Superior temporal gyrus (tissue), 1 donor: ENCODE measurements around the gene LAMC1.

Experiments used
- DNase-seq: peaks from one replicate; pipeline ENCODE4 v3.0.0-alpha.2; 2016; ENCODE audit errors: extremely low spot score

The LAMC1 gene

GRCh38 chr1:183021405-183022201, 1.6 kb upstream of the LAMC1 start:
- DNase-seq: no peak

GRCh38 chr1:183022202-183023145, 746 bp upstream of the LAMC1 start:
- peak; percentile 82 for DNase-seq

GRCh38 chr1:183023601-183024316, 539 bp downstream of the LAMC1 start:
- no peak for DNase-seq

GRCh38 chr1:183024317-183025009, 1.2 kb downstream of the LAMC1 start:
- DNase-seq: no peak

- DNase-seq: no peak
Measured at GRCh38 chr1:183025010-183025337, 1.8 kb downstream of the LAMC1 start.

GRCh38 chr1:183025782-183026774, 2.9 kb downstream of the LAMC1 start:
- no peak for DNase-seq

- no peak for DNase-seq
Measured at GRCh38 chr1:183027031-183027430, 3.8 kb downstream of the LAMC1 start.

- no peak for DNase-seq
Measured at GRCh38 chr1:183027791-183028190, 4.6 kb downstream of the LAMC1 start.

- DNase-seq: no peak
Measured at GRCh38 chr1:183029591-183030000, 6.4 kb downstream of the LAMC1 start.

GRCh38 chr1:183030053-183030452, 6.8 kb downstream of the LAMC1 start:
- no peak for DNase-seq

DNA sequence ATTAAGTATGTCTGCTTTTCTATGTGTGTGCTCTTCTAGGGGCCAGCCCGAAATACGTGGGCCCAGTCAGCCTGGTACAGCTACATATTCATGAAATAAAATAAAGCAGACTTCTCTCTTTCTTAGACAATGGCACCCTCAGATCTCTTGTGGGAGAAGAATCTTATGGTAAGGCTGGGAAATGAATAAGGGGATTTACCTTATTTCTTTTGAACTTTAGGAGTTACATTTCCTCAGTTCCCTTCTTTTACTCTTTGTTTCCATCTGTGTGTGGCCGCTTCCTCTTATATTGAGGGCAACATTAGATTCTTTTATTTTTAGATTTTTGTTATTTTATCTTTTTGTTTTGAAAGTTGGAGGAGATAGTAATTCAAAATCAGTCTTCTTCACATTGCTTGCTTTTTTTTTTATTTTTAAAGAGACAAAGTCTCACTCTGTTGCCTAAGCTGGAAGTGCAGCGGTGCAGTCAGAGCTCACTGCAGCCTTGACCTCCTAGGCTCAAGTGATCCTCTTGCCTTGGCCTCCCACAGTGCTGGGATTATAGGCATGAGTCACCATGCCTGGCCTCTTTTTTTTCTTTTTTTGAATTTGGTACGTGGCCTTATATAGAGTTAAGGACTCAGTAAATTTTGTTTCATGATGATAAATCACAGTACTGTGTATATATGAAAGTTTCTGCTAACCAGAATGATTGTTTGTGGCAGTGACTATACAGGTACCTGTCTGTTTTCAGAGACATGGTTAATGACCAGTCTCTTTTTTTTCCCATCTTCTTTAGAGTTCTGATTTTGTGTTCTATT, 9.1 kb downstream of the LAMC1 start:
- DNase-seq: no peak

- no peak for DNase-seq
Measured at GRCh38 chr1:183033205-183033604, 10.0 kb downstream of the LAMC1 start.

- no peak for DNase-seq
Measured at GRCh38 chr1:183034682-183035081, 11.5 kb downstream of the LAMC1 start.

DNA sequence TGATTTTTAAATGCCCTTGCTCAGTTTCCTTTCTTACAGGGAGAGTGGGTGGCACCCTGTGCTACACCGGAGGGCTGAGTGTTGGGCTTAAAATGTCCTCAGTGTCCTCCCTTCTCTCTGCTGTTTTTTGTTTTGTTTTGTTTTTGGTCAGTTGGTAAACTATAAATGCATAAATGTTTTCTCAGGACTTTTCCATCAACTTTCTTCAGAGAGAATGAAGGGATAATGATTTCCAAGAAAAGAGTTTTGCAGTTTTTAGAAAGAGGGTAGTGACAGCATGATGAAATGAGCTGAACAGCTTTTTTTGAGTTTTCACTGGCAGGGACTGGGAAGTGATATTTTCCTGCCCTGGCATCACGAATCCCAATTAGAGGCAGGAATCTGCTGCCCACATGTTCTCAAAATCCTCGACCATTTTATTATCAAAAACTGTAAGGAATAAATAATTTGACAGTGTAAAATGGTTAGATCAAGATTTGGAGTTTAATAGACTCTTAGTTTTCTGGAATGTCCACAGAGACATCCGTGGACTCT, 15.2 kb downstream of the LAMC1 start:
- no peak for DNase-seq

DNA sequence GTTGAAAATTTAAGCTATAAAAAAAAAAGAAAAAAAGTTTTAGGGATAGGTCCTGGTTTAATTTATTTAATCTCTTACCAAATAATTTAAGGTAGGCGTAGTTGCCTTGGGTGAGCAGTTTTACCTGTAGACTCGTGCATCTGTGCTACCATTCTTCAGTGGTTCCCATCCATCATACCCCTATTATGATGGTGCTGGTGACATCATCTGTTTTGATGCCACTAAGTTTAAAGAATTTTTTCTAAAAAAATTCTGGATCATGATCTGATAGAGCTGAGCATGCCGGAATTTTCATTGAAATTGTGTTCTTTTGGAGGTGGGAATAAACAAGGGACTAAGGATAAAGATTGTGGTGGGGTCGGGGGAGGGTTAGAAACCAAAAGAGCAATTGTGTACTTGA, 15.7 kb downstream of the LAMC1 start:
- no peak for DNase-seq

DNA sequence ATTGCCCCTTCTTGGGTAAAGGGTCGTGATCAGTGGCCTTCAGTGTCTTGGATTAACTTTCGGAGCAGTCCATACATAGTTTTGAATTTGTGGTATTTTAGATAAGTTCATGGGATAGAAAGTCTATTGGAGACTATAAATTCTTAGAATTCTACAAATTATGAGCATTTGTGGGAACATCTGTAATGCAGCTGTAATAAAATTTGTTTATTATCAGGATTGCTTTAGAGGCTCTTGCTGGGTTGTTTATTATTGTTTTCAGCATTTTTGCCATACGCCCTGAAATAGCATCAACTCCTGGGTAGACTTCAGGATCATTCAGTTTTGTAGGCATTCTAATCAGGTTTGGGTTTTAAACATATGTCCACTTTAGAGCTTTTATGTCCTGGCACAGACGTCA, 16.1 kb downstream of the LAMC1 start:
- no peak for DNase-seq

DNA sequence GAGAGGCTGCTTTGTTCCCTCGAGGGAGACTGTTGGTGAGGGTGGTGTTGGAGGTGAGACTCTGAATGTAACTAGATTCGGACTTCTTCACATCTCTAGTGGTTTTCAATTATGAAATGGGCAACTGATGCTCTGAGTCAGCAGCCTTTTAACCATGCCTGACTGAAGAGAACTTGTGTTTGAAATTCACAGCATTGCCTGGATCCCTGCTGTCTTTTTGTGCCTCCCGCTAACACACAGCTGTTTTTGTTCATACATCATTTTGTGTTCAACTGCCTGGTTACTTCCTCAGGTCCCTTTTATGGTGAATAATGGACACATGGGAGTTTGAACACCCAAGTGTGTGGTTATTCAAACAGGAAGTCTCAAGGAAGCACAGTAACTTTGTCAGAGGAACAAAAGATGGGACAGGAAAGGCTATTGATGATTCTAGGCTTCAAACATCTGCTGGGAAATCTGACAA, 16.8 kb downstream of the LAMC1 start:
- no peak for DNase-seq

GRCh38 chr1:183040547-183040971, 17.3 kb downstream of the LAMC1 start:
- DNase-seq: no peak

GRCh38 chr1:183043254-183043653, 20.0 kb downstream of the LAMC1 start:
- no peak for DNase-seq
